Measurements from ENCODE around the gene SRSF2. TPM values are rescaled to one million over a fixed set of nuclear protein-coding genes. Genes with fewer than 3 reads are reported as not detected.

The SRSF2 gene
- total and polyA plus RNA-seq, 9 of the 15 experiments (the other 6 are each of a cell fraction or from before 2014, with no cell fraction given): 161 to 583 (median 393) TPM

GRCh38 chr17:76714822-76715495 is 22.2 kb downstream of the SRSF2 start (continued):
- peak; percentile 53 for TF ChIP-seq SMC3 (conservative IDR thresholded peaks at IDR 0.05; ENCODE audit: insufficient read depth, low read depth, low read length)
- TF ChIP-seq ZNF146 (CRISPR knock-in tag; IDR thresholded peaks at IDR 0.05; ENCODE audit: unreplicated experiment): no peak
- TF ChIP-seq TAL1 (IDR thresholded peaks at IDR 0.05): no peak
- no peak for TF ChIP-seq E2F4 (CRISPR knock-in tag; IDR thresholded peaks at IDR 0.05; ENCODE audit: low read depth)
- TF ChIP-seq JUNB (CRISPR knock-in tag; conservative IDR thresholded peaks at IDR 0.05): no peak
- no peak for TF ChIP-seq NR4A1 (CRISPR knock-in tag; IDR thresholded peaks at IDR 0.05)
- no peak for TF ChIP-seq NR4A1 (tag; IDR thresholded peaks at IDR 0.05)
- TF ChIP-seq RBM22 (IDR thresholded peaks at IDR 0.05; ENCODE audit: low read depth, low read length, poor library complexity, severe bottlenecking): no peak
- TF ChIP-seq KLF16 (IDR thresholded peaks at IDR 0.05): peak; percentile 52; the same call in 1 of the 2 replicates
- TF ChIP-seq ARID4B (CRISPR knock-in tag; IDR thresholded peaks at IDR 0.05): no peak
- peak; percentile 62 for TF ChIP-seq DEAF1 (CRISPR knock-in tag; IDR thresholded peaks at IDR 0.05)
- TF ChIP-seq THRA (IDR thresholded peaks at IDR 0.05): no peak
- no peak for TF ChIP-seq STAT6 (CRISPR knock-in tag; IDR thresholded peaks at IDR 0.05)

All from K562 (cell line).